ENCODE results near the gene NUP214.
"Not testable (repeated sequence)": the region's sequence is repeated elsewhere in the genome, so short reads cannot be mapped to it uniquely, and the experiment has no call there.

NUP214 gene

DNA sequence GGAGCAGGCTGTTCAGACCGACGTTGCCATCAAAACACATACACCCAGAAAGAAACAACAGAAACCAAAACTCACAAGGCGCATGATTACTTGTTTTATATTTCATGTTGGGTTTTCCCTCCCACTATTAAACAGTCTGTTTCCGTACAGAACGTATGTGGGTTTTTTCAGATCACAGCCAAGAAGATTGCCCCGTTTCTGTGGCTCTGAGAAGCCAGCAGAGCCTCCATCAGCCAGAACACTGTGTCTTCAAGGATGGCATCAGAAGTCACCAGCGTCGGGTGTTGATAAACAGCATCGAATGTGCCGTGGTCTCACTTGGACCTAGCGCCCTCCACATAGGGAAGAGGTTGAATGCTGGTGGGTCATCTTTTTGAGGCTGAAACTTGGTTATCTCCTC lies 108.2 kb downstream of the NUP214 start:
- DNase-seq (ENCODE audit: low read depth in 2 of 2) = no peak

DNA sequence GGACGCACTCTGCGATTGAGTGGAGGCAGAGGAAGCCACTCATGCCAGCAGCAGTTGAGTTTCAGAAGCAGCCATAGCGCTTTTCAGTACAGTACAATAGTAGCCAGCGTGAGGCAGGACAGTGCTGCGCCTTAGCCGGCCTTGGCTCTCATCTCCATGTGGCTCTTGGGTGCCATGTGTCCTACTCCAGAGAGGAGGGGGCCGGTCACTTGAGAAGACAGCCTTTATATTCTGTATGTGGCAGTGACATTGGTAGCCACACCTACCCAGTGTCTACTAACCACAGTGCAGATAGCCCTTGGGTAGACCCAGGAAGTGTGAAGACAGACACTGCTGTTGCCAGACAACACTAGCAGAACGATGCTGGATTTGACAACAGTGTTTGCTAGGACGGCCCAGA lies 108.6 kb downstream of the NUP214 start:
- no peak for DNase-seq (ENCODE audit: low read depth in 2 of 2)

DNA sequence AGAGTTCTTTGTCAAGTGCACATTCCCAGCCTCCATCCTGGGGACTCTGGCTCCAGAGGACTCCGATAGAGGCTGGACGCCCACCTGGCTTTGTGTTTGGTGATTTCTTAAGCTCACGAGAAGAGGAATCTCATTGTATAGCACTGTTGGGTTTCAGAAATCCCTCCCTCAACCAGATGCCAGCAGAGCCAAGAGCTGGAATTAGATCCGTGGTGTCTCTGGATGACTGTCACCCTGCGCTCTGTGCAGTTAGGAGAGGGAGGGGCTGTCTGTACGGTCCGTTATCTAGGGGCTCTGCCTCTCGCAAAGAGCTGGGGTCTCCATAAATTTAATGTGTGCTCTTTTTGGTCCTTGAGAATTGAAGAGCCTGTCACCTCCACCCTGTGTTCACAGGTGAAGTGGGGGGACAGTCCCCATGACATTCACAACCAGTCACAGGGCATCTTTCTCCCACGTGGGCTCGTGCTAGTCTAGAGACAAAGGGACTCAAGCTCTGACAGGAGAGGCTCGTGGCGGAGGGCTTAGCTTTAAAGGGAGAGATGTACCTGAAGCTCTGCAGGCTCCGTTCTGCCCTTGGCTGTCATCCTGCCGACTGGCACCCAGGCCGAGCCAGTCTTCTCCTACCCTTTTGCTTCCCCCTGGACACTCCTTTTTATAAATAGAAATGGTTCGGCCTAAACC lies 109.6 kb downstream of the NUP214 start:
- no peak for DNase-seq (ENCODE audit: low read depth in 2 of 2)

DNA sequence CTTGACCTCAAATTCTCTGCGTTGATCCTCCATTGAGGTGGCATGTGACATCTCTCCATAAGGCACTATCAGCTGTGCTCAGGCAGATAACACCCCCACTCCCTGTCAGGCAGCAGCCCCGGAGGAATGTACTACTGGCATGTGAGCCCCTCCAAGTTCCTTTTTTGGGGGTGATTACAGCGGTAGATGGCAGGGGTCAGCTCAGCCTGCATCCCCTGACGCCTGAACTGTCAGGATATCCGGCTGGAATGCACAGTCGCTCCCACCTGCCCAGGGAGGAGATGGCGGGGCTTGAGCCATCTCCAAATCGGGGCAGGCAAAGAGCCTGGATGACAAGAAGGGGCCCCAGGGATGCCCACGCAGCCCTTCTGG lies 110.1 kb downstream of the NUP214 start:
- no peak for DNase-seq (ENCODE audit: low read depth in 2 of 2)

DNA sequence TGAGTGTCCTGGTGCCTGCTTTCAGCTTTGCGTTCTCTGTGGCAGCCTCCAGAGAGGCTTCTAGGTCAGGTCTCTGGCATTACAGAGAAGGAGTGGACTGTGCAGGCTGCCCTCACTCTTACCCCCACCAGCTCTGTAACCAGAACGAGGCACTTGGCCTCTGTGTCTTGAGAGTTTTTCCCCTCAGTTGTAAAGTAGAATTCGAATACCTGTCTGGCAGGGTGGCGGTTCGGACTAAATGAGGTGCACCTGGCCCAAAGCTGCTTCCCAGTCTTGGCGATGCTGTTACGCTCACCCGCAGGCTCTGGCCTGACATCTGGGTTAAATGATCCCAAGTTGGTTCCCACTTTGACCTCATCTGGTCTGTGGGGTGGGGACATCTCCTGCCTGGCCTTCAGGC lies 110.8 kb downstream of the NUP214 start:
- no peak for DNase-seq (ENCODE audit: low read depth in 2 of 2)

DNA sequence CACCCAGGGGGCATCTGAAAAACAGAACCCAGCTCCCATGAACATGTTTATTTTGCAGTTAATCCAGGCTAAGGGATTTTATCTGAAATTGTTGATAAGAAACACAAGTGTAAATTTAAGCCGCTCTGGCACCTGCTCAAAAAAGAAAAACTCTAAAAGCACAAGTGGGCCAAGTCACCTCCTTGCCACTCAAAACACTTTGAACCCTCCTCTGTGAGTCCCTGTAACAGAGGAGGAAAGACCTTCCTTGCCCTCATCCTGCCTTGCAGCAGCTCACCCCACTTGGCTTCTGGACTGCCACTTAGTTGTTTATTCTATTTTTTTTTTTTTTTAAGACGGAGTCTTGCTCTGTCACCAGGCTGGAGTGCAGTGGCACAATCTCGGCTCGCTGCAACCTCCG lies 111.4 kb downstream of the NUP214 start:
- DNase-seq (ENCODE audit: low read depth in 2 of 2) = no peak

DNA sequence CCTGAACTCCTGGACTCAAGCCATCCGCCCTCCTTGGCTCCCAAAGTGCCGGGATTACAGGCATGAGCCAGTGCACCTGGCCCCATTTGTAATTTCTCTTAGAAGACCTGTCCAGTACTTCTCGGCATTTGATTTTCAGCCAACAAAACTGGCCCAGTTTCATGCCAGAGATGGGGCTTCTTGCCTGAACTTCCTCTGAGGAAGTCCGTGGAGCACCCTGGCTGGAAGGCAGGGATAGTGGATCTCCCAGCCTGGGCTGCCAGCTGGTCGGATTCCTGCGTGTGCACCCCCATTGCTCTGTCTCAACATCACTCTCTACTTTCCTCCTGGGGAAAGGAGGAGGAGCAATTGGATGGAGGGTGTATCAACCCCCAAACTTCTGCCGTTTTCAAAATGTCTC lies 111.9 kb downstream of the NUP214 start:
- DNase-seq (ENCODE audit: low read depth in 2 of 2) = no peak

DNA sequence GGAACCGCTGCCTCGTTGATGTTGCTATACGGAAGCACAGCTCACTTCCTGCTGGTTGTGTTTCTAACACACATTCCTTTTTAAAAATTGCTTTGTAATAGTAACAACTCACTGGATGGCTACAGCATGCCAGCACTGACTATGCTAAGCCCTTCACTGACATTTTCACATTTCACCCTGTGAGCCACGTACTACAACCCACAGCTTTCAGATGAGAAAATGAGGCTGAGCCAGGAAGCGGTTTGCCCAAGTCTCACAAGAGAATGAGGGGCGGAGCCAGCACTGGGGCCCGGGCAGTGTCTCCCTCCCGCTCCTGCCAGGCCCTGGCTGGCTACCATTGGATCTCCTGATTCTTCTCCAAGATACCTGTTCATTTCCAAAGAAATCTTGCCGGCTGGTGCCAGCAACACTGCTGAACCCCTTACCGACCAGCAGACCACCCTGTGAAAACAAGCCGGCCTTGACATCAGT lies 112.6 kb downstream of the NUP214 start:
- peak in 1 of 2 experiments; percentile 35 for DNase-seq (ENCODE audit: low read depth in 2 of 2)

DNA sequence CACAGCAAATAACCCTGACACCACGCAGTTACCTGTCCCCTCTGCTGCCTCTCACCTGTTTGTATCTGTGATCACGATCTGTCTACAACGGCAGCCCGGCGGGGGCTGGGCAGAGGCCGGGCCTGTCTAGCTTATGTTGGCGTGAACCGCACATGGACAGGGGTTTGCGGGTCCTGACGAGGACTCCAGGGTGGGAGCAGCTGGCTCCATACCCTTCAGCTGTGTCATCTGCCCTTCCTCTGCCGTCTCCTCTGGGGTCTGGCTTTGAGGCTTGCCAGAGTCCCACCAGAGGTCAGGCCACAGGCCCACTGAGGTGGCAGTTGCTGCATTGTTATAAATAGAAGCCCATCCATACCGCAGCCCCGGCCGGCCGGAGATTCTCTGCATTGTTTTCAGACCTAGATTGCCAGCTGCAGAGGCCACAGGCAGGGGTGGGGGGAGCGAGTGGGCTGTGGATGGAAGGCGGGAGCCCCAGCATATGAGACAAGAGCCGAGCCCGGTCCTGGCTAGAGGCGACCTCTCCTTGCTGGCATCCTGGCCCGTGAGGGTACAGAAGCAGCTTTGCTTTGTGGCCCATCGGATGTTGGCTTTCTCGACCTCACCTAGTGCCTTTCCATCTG lies 113.1 kb downstream of the NUP214 start:
- no peak for DNase-seq (ENCODE audit: low read depth in 2 of 2)

DNA sequence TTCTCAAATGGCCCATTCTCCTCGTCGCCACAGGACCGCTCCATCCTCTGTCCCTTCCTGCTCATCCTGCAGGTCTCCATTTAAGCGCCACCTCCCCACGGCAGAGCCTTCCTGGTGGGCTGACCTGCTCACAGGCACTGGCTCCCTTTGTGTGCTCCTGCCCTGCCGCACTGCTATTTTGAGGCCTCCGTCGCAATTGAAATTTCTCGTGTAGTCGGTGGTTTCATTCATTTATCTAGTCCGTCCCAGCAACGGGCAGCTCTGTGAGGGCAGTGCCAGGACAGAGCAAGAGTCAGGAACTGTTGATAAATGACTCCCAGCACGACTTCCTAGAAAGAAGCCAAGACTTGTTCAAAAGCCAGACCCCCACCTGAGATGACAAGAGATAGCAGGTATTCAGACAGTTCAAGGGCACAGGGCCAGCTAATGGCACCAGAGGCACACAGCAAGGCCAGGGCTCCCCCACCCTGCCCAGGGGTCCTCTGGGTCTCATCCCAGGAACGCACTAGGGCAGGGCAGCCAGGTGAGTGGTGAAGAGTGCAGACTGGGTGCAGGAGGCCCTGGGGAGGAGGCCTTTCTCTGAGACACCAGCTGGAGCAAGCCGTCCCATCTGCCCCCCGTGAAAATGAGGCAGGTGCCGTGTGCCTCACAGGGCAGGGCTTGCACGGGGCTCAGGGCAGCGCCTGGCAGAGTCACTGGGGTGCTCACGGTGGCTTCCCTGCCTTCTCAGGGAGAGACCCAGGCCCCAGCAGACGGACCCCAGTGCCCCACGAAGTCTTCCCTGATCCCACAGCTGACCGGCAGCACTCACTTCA lies 114.0 kb downstream of the NUP214 start:
- DNase-seq (ENCODE audit: low read depth in 2 of 2) = no peak

DNA sequence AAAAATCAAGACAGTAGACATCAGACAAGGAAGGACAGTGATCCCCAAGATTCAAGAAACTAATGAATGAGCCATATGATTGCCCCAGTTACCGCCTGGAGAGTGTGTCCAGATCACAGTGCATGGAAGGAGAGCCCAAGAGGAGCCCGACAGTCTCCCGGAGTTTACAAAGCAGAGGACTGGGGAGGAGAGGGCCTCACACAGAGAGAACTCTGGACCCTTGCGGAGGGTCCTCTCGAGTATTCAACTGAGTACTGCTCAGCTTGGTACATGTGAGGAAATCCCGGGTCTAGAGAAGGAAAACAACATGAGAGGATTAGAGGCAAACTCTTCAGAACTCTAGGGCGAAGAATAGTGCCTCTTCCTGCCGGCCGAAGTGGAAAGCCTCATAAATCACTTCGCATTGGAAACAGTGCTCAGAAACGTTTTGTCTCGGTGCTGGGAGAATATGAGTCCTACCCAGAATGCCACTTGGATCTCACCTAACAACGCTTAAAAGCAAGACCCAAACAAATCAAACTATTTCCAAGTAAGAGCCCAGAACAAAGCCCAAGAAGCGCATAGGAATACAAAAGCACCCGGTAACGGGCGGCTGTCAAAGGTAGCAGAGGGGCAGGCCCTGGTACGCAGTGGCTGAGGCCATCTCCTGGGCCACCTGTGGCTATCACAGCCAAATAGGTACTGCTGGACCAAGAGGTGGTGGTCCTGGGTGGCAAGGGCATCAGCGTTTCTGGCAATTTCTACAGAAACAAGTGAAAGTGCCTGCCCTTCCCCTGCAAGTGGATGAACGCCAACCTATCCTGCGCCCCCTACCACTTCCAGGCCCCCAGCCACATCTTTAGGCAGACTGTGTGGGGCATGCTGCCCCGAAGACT lies 114.9 kb downstream of the NUP214 start:
- DNase-seq (ENCODE audit: low read depth in 2 of 2) = no peak

DNA sequence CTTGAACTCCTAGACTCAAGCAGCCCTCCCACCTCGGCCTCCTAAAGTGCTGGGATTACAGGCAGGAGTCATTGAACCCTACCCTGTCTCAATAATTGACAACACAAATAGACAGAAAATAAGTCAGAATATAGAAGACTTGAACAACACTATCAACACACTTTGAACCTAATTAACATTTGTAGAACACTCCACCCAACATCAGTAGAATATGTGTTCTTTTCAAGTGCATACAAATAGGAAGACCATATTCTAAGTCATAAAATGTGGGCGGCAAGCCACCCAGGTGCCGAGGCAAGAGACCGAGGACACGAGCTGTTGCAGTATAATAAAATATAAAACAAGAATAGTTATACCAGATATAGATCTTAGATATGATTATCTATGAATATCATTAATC lies 118.9 kb downstream of the NUP214 start:
- not testable (repeated sequence) for DNase-seq (ENCODE audit: low read depth in 2 of 2)

DNA sequence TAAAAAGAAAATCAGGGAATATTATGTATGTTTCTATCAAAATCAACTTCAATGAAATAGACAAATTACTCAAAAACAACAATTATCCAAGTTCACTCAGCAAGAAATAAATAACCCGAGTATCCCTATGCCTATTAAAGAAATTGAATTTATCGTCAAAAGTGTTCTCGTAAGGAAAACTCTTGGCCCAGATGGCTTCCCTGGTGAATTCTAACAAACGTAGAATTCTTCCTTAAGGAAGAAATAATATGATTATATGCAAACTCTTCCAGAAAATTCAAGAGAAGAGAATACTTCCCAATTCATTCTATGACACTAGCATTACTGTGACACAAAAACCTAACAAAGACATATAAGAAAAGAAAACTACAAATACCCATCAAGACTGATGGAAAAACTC lies 121.2 kb downstream of the NUP214 start:
- no peak for DNase-seq (ENCODE audit: low read depth in 2 of 2)

DNA sequence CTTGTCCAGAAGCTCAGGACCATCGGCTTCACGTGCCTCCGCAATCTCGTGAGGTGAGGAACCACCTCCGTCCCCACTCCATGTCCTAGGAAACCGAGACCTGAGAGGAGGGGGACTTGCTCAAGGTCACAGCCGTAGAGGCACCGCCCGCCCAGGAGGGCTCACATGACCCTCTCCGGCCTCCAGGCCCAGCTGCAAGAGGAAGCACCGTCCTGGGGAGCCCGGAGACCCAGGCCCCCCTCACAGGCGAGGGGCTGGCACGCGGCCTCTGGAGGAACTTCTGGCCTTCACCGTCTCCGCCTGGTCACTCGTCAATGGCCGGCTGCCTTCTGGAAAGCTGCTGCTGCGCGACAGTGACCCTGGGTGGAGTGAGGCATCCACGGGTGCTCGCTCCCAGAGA lies 126.7 kb downstream of the NUP214 start:
- no peak for DNase-seq (ENCODE audit: low read depth in 2 of 2)

DNA sequence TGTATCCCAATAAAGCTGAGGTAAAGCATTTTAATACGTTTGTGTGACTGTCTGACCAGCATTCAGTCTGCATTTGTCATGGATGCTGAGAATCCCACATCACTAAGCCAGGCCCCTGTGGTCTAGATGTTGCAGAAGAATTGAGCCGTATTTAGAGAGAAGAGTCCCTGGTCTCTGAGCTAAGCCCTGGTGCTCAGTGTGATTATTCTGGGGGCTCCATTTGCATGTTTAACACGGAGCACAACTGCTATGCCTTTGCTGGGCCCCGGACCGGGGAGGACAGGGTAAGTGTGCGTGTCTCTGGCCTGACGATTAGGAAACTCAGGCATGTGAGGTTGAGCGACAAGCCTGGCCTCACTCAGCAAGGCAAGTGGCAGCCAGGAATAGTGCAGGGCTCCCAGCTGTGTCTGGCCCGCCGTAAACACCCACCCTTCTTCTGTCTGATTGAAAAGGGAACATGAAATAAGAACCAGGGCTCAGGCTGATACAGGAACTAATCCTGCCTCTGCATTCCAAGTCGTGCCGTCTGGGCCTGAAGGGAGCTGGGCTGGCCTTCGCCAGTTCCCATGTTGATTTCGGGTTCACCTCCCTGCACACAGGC lies 128.6 kb downstream of the NUP214 start:
- peak in 1 of 2 experiments; percentile 18 for DNase-seq (ENCODE audit: low read depth in 2 of 2)

DNA sequence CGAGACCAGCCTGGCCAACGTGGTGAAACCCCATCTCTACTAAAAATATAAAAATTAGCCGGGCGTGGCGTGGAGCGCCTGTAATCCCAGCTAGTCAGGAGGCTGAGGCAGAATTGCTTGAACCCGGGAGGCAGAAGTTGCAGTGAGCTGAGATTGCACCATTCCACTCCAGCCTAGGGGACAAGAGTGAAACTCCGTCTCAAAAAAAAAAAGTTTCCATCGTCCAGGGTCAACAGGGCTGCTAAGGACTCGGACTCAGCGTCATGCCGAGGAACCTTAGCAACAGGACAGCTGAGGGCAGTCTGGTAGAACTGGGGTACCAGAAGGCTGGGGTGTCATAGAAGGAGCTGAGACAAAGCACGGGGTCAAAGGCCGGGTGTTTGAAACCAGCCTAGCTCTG lies 129.2 kb downstream of the NUP214 start:
- no peak for DNase-seq (ENCODE audit: low read depth in 2 of 2)

DNA sequence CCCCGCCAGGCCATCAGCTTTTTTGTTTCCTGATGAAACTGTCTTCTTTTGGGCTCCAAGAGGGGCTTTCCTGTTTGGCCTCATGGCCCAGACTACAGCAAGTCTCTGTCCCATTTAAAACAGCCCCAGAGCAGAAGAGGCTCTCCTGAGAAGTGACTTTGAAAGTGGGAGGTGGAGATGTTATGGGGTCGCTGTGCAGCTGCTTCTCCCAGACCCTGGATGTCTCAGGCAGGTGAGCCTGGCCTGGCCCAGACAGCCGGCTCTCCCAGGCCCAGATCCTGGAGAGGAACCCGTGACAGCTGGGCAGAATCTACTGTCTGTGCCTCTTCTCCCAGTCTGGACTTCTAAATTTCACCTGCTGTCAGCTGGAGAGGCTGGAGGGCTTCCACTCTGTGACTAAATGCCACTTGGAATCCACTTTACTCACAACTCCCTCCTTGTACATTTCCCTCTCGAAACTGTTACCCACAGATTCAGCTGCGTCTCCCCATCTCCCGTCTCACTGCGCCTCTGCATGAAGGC lies 130.4 kb downstream of the NUP214 start:
- DNase-seq (ENCODE audit: low read depth in 2 of 2) = no peak

DNA sequence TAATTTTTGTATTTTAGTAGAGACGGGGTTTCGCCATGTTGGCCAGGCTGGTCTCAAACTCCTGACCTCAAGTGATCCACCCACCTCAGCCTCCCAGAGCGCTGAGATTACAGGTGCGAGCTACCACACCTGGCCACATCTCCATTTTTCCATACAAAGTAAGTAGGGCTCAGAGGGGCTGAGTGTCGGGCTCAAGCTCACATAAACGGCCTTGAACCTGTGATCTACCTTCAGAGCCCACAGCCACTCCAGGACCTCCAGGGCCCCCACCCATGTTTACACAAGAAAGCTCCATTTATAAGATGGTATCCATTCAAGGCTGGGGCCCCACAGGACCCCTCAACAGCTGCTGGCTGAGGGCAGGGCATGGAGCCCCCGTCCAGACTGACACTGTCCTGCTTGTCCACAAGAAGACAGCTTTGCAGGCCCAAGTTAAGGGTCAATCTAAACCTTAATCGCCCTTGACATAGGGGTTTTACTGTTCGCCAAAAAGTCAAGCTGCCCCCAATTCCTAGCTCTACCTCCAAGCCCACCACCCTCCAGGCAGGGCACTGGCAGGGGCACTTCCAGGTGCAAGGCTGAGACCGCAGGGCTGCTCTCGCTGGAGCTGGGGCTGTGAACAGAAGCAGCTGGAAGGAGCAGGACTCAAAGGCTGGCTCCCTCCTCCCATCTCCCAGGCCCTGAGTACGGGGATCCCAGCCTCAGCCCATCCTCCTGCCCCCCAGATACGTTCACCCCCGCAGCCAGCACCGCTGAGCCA lies 132.1 kb downstream of the NUP214 start:
- DNase-seq (ENCODE audit: low read depth in 2 of 2) = no peak

DNA sequence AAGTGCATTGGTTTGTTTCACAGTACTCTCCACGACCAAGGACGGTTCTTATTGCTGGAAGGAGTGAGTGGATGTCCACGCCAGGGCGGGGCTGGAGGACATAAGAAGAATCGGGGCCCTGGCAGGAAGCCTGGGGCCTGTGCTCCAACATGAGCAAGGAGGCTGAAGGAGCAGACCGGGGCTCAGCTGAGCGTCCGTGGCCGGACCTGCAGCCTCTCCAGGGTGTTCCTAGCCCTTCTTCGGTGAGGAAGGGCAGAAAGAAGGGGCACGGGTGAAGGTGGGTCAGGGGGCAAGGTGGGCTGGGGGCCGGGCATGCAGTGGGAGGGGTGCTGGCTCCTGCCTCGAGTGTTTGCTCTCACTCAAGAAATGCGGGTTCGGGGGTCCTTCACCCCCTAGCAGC lies 132.8 kb downstream of the NUP214 start:
- no peak for DNase-seq (ENCODE audit: low read depth in 2 of 2)

DNA sequence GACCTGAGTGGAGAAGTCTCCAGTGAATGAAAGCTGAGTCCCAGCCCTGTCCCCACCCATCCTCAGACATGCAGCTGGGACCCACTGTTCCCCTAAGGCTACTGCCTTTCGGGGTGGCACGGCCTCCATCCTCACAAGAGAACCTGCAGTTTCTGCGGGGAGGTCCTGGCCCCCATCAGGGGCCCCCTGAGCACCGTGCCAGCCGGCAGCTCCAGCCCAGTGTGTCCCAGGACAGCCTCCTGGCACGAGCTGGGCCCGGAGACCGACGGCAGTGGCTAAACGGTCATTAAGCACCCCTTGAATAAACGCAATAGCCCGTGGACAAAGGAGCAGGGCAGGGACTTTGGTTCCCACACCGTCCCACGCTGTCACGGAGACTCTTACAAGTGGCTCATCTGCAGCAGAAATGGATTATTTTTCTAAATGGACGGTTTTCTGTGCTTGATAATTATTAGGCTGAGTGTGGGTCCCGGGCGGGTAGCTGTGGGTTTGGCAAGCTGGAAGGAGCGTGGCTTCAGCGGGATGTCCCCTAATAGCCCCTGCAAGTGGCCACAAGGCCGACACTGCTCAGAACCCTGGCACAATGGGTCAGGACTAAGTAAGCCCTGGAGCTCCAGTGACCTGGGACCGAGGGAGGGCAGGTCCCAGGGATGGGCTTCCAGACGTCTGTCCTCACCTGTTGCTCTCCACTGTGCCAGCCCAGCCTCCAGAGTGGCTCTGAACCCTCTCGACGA lies 133.5 kb downstream of the NUP214 start:
- no peak for DNase-seq (ENCODE audit: low read depth in 2 of 2)

All from fibroblast of skin of left biceps (primary cell).